Measurements from ENCODE around the gene ATP5MC3. TPM values are rescaled to one million over a fixed set of nuclear protein-coding genes. Genes with fewer than 3 reads are reported as not detected.
A peak's percentile ranks its signal among the peaks of the same experiment; 100 is the strongest.

Gene ATP5MC3
- total RNA-seq, 4 donors from 2014 or later: 145 to 385 (median 276) TPM

GRCh38 chr2:175180701-175181103, 808 bp downstream of the ATP5MC3 start:
- H3K9me3 ChIP-seq: no peaks in the 10 kb centered on the region
- peaks cover 0 to 44% (median 0%) of the 10 kb centered on the region in 3 donors for H3K36me3 ChIP-seq
- intact Hi-C loops (cut with DNase I): no loop called here
- WGBS, 2 donors: 4 to 41% methylated on average over 1 to 5 of the region's 10 CpGs
- no peak for TF ChIP-seq POLR2A (IDR thresholded peaks at IDR 0.05)
- no peak for TF ChIP-seq CTCF (IDR thresholded peaks at IDR 0.05)
- no peaks in the 10 kb centered on the region for H3K27me3 ChIP-seq
- peak overlapping the region; percentile 91 to 98 (median 92) for H3K27ac ChIP-seq
- no peak for DNase-seq
- peak overlapping the region; percentile 68 to 97 (median 86) for H3K4me3 ChIP-seq
- peaks cover 0 to 28% (median 5%) of the 10 kb centered on the region in 3 donors for H3K4me1 ChIP-seq

- WGBS, 2 donors: 71 to 75% methylated on average over 5 of the region's 5 CpGs
- TF ChIP-seq CTCF (IDR thresholded peaks at IDR 0.05) (no peak), POLR2A (IDR thresholded peaks at IDR 0.05) (no peak)
- H3K27me3 ChIP-seq: no peaks in the 10 kb centered on the region
- no peak overlapping the region for H3K27ac ChIP-seq
- H3K4me1 ChIP-seq: peaks cover 0 to 22% (median 0%) of the 10 kb centered on the region in 3 donors
- DNase-seq: no peak
- no peaks in the 10 kb centered on the region for H3K9me3 ChIP-seq
- no peak overlapping the region for H3K4me3 ChIP-seq
- H3K36me3 ChIP-seq: peaks cover 0 to 72% (median 0%) of the 10 kb centered on the region in 3 donors
- intact Hi-C loops (cut with DNase I): no loop called here
Observed at GRCh38 chr2:175176624-175177023, 4.9 kb downstream of the ATP5MC3 start.

GRCh38 chr2:175175896-175176295, 5.6 kb downstream of the ATP5MC3 start:
- Histone ChIP-seq H3K4me3 (no peak overlapping the region), H3K9me3 (no peaks in the 10 kb centered on the region), H3K4me1 (peaks cover 0 to 22% (median 0%) of the 10 kb centered on the region in 3 donors), H3K27me3 (no peaks in the 10 kb centered on the region), H3K27ac (no peak overlapping the region), H3K36me3 (peaks cover 0 to 72% (median 0%) of the 10 kb centered on the region in 3 donors)
- no peak for DNase-seq
- TF ChIP-seq CTCF (IDR thresholded peaks at IDR 0.05) (no peak), POLR2A (IDR thresholded peaks at IDR 0.05) (no peak)
- intact Hi-C loops (cut with DNase I): no loop called here
- 31 to 67% methylated on average over 1 of the region's 1 CpG for WGBS, 2 donors

GRCh38 chr2:175175320-175175719, 6.2 kb downstream of the ATP5MC3 start:
- H3K27me3 ChIP-seq: no peaks in the 10 kb centered on the region
- peaks cover 0 to 72% (median 0%) of the 10 kb centered on the region in 3 donors for H3K36me3 ChIP-seq
- no peaks in the 10 kb centered on the region for H3K9me3 ChIP-seq
- H3K27ac ChIP-seq: no peak overlapping the region
- TF ChIP-seq CTCF (IDR thresholded peaks at IDR 0.05) (no peak), POLR2A (IDR thresholded peaks at IDR 0.05) (no peak)
- intact Hi-C loops (cut with DNase I): no loop called here
- no peak for DNase-seq
- peaks cover 0 to 17% (median 0%) of the 10 kb centered on the region in 3 donors for H3K4me1 ChIP-seq
- whole genome bisulfite sequencing, 2 donors: 86 to 90% methylated on average over 2 of the region's 2 CpGs
- no peak overlapping the region for H3K4me3 ChIP-seq

- peaks cover 0 to 26% (median 8%) of the 10 kb centered on the region in 3 donors for H3K4me1 ChIP-seq
- TF ChIP-seq POLR2A (IDR thresholded peaks at IDR 0.05): no peak
- TF ChIP-seq CTCF (IDR thresholded peaks at IDR 0.05): no peak
- no peak overlapping the region for H3K4me3 ChIP-seq
- no peak overlapping the region for H3K27ac ChIP-seq
- WGBS, 2 donors: 89 to 95% methylated on average over 3 of the region's 3 CpGs
- no peaks in the 10 kb centered on the region for H3K9me3 ChIP-seq
- no peaks in the 10 kb centered on the region for H3K27me3 ChIP-seq
- H3K36me3 ChIP-seq: peaks cover 0 to 29% (median 0%) of the 10 kb centered on the region in 3 donors
- DNase-seq: no peak
- intact Hi-C loops (cut with DNase I): no loop called here
Observed at GRCh38 chr2:175170659-175171304, 10.7 kb downstream of the ATP5MC3 start.
